GM18873 (cell line): ENCODE data around the gene AMN.
"Not testable (repeated sequence)": the region's sequence is repeated elsewhere in the genome, so short reads cannot be mapped to it uniquely, and the experiment has no call there.

Source experiments
- ATAC-seq: cut with Tn5 transposase; IDR thresholded peaks from one replicate; pipeline ENCODE4 v1.9.1; 2021; ENCODE audit warnings: mild to moderate bottlenecking, moderate library complexity, moderate number of reproducible peaks; ENCODE audit not compliant: unreplicated experiment, low FRiP score

AMN gene

GRCh38 chr14:102922490-102923200 lies at the start of gene AMN:
Gene AMN (plus strand): TSS chr14:102922663. CDS start chr14:102922689, 26 bp downstream.
- ATAC-seq, result no peak

- no peak for ATAC-seq
These were observed 49.3 kb upstream of the AMN start for GRCh38 chr14:102873131-102873530.

- no peak for ATAC-seq
These were observed 48.9 kb upstream of the AMN start for GRCh38 chr14:102873546-102874061.

GRCh38 chr14:102875652-102876051 lies 46.8 kb upstream of the AMN start:
- ATAC-seq, result no peak

- not testable (repeated sequence) for ATAC-seq
These were observed 45.0 kb upstream of the AMN start for GRCh38 chr14:102877511-102877910.

- ATAC-seq, result no peak
These were observed 44.1 kb upstream of the AMN start for GRCh38 chr14:102878174-102878969.

GRCh38 chr14:102878970-102879460 lies 43.4 kb upstream of the AMN start:
- ATAC-seq, result no peak

- no peak for ATAC-seq
These were observed 40.1 kb upstream of the AMN start for GRCh38 chr14:102882226-102882906.

- ATAC-seq, result no peak
These were observed 39.3 kb upstream of the AMN start for GRCh38 chr14:102883089-102883541.

GRCh38 chr14:102883554-102883953 lies 38.9 kb upstream of the AMN start:
- ATAC-seq, result no peak

GRCh38 chr14:102885737-102886447 lies 36.6 kb upstream of the AMN start:
- ATAC-seq, result no peak

GRCh38 chr14:102888748-102889147 lies 33.7 kb upstream of the AMN start:
- no peak for ATAC-seq

GRCh38 chr14:102889615-102890014 lies 32.8 kb upstream of the AMN start:
- no peak for ATAC-seq

- no peak for ATAC-seq
These were observed 31.4 kb upstream of the AMN start for GRCh38 chr14:102891111-102891510.

GRCh38 chr14:102891556-102891955 lies 30.9 kb upstream of the AMN start:
- no peak for ATAC-seq

- ATAC-seq, result no peak
These were observed 29.8 kb upstream of the AMN start for GRCh38 chr14:102892651-102893050.

GRCh38 chr14:102893452-102893851 lies 29.0 kb upstream of the AMN start:
- ATAC-seq, result no peak

GRCh38 chr14:102896735-102897134 lies 25.7 kb upstream of the AMN start:
- ATAC-seq, result not testable (repeated sequence)

GRCh38 chr14:102897299-102898027 lies 25.0 kb upstream of the AMN start:
- ATAC-seq, result no peak
